Testis (tissue), 2 donors: ENCODE measurements around the gene IRX2.

ENCODE experiments used
- POLR2A ChIP-seq: fragments of 450-650 bp; IDR thresholded peaks from one replicate; pipeline ENCODE4 v1.6.1; 2017; ENCODE audit warnings: antibody characterized with exemption, mild to moderate bottlenecking, moderate library complexity
- TF ChIP-seq, protein P1 (sequence below), 3 experiments: fragments of 450-650 bp in 2 of 3; fragments of 200-600 bp in 1 of 3; sonication (generic) in 1 of 3; IDR thresholded peaks; one replicate each; pipeline ENCODE4 v1.5.1; 2016 to 2019; ENCODE audit warnings: antibody characterized with exemption in 3 of 3, mild to moderate bottlenecking in 2 of 3, moderate library complexity in 1 of 3

DNA sequence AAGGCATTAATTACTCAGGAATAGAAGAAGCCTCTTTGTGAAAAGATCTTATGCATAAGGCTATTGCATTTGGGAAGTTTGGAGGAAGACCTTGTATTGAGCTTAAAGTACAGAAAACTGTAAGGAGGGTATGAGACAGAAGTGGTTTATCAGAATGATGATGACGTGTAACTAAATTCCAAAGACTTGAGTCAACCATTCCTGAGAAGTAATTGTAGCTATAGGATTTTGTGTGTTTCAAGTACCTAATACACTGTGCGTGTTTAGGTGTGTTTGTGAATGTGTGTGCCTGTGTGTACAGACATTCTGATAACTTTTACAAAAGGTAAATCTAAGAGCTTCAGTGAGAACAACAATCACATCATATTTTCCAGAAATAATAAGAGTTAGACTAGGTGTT lies 46.5 kb upstream of the IRX2 start:
- no peak for TF ChIP-seq POLR2A
- TF ChIP-seq, protein P1, sequence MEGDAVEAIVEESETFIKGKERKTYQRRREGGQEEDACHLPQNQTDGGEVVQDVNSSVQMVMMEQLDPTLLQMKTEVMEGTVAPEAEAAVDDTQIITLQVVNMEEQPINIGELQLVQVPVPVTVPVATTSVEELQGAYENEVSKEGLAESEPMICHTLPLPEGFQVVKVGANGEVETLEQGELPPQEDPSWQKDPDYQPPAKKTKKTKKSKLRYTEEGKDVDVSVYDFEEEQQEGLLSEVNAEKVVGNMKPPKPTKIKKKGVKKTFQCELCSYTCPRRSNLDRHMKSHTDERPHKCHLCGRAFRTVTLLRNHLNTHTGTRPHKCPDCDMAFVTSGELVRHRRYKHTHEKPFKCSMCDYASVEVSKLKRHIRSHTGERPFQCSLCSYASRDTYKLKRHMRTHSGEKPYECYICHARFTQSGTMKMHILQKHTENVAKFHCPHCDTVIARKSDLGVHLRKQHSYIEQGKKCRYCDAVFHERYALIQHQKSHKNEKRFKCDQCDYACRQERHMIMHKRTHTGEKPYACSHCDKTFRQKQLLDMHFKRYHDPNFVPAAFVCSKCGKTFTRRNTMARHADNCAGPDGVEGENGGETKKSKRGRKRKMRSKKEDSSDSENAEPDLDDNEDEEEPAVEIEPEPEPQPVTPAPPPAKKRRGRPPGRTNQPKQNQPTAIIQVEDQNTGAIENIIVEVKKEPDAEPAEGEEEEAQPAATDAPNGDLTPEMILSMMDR (IDR thresholded peaks at IDR 0.05), result no peak
